Measurements from ENCODE around the gene RCSD1.

RCSD1 gene

GRCh38 chr1:167669209-167670124, 39.4 kb downstream of the RCSD1 start:
- DNase-seq = no peak

- no peak for DNase-seq
These were observed 40.5 kb downstream of the RCSD1 start for GRCh38 chr1:167670563-167670962.

- no peak for DNase-seq
These were observed 41.9 kb downstream of the RCSD1 start for GRCh38 chr1:167671727-167672511.

GRCh38 chr1:167672831-167673230, 42.8 kb downstream of the RCSD1 start:
- no peak for DNase-seq

- DNase-seq = no peak
These were observed 43.2 kb downstream of the RCSD1 start for GRCh38 chr1:167673265-167673664.

GRCh38 chr1:167674156-167674555, 44.1 kb downstream of the RCSD1 start:
- no peak for DNase-seq

- no peak for DNase-seq
These were observed 45.4 kb downstream of the RCSD1 start for GRCh38 chr1:167675440-167675839.

GRCh38 chr1:167676205-167676915, 46.3 kb downstream of the RCSD1 start:
- no peak for DNase-seq

- DNase-seq = no peak
These were observed 47.1 kb downstream of the RCSD1 start for GRCh38 chr1:167676916-167677848.

- no peak for DNase-seq
These were observed 48.4 kb downstream of the RCSD1 start for GRCh38 chr1:167678422-167678821.

GRCh38 chr1:167678838-167679237, 48.8 kb downstream of the RCSD1 start:
- no peak for DNase-seq

- DNase-seq = no peak
These were observed 49.7 kb downstream of the RCSD1 start for GRCh38 chr1:167679714-167680113.

GRCh38 chr1:167681024-167681423, 51.0 kb downstream of the RCSD1 start:
- no peak for DNase-seq

GRCh38 chr1:167681451-167682098, 51.5 kb downstream of the RCSD1 start:
- no peak for DNase-seq

- no peak for DNase-seq
These were observed 53.2 kb downstream of the RCSD1 start for GRCh38 chr1:167683226-167683625.

GRCh38 chr1:167683641-167684502, 53.8 kb downstream of the RCSD1 start:
- DNase-seq = peak; percentile 41 to 43

- DNase-seq = no peak
These were observed 55.8 kb downstream of the RCSD1 start for GRCh38 chr1:167685844-167686243.

GRCh38 chr1:167687919-167688519, 58.0 kb downstream of the RCSD1 start:
- peak; percentile 75 to 82 for DNase-seq

GRCh38 chr1:167689567-167689920, 59.5 kb downstream of the RCSD1 start:
- DNase-seq = no peak

GRCh38 chr1:167690053-167690452, 60.0 kb downstream of the RCSD1 start:
- no peak for DNase-seq

Data from SHP77 (cell line).